DMS 273 treated with DMSO at 0.1 percent for 48 hours (cell line): ENCODE data around the gene LFNG.
"Not testable (repeated sequence)": the region's sequence is repeated elsewhere in the genome, so short reads cannot be mapped to it uniquely, and the experiment has no call there.

Experiments used
- DNase-seq: peaks from one replicate; lab custom pipeline; 2025; lab: John Stamatoyannopoulos, UW

LFNG gene

GRCh38 chr7:2530071-2530987 lies 10.8 kb downstream of the LFNG start:
- DNase-seq: no peak

DNA sequence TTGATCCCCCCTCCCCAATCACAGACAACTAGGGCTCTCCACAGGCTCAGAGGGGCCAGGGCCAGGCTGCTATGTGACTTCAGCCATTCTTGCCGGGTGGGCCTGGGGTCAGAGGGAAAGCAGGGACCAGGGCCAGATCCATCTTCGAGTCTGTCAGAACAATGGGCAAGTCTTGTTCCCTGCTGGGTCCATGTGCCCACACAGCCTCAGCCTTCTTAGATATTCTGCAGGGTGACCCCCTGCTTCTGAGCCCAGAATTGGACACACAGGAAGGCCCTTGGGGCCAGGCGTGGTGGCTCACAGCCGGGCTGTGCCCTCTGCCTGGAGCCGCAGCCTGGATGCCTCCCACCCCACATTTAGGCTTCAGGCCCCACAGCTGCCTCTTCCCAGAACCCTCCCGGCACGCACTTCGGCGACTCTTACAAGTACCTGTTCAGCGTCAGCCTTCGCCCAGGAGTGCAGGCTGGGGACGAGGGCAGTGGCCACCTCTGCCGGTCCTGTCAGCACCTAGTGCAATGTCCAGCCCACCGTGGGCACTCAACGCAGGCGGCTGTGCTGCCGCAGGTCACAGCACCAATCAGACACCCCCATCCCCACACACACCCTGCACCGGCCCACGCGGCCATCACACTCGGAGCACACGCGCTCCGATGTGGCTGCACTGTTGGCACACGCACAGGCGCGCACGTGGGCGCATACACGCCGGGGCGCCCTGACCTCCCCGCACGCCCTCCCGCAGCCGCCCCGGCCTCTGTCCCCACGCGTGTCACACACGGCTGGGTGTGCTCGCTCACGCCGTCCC lies 11.6 kb downstream of the LFNG start:
- DNase-seq: not testable (repeated sequence)

DNA sequence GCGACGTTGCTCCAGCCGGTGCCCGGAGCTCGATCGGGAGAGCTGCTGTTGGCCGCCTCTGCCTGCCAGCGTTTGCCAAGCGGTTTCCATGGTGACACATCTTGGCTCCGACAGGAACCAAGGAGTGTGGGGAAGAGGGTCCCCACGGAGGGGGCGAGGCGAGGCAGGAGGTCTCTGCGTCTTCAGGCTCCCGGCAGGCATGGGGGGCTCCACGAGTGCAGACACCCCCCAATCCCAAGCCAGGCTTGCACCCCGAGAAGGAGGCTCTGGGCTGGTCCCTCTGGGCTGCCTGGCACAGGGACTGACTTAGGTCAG lies 12.2 kb downstream of the LFNG start:
- not testable (repeated sequence) for DNase-seq

- not testable (repeated sequence) for DNase-seq
These were observed 12.7 kb downstream of the LFNG start for GRCh38 chr7:2532199-2532772.

GRCh38 chr7:2532816-2533215 lies 13.2 kb downstream of the LFNG start:
- not testable (repeated sequence) for DNase-seq

DNA sequence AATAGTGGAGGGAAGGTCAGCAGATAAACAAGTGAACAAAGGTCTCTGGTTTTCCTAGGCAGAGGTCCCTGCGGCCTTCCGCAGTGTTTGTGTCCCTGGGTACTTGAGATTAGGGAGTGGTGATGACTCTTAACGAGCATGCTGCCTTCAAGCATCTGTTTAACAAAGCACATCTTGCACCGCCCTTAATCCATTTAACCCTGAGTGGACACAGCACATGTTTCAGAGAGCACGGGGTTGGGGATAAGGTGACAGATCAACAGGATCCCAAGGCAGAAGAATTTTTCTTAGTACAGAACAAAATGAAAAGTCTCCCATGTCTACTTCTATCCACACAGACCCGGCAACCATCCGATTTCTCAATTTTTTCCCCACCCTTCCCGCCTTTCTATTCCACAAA lies 14.0 kb downstream of the LFNG start:
- DNase-seq: not testable (repeated sequence)

DNA sequence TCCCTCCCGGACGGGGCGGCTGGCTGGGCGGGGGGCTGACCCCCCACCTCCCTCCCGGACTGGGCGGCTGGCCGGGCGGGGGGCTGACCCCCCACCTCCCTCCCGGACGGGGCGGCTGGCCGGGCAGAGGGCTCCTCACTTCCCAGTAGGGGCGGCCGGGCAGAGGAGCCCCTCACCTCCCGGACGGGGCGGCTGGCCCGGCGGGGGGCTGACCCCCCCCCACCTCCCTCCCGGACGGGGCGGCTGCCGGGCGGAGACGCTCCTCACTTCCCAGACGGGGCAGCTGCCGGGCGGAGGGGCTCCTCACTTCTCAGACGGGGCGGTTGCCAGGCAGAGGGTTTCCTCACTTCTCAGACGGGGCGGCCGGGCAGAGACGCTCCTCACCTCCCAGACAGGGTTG lies 14.6 kb downstream of the LFNG start:
- DNase-seq: not testable (repeated sequence)

DNA sequence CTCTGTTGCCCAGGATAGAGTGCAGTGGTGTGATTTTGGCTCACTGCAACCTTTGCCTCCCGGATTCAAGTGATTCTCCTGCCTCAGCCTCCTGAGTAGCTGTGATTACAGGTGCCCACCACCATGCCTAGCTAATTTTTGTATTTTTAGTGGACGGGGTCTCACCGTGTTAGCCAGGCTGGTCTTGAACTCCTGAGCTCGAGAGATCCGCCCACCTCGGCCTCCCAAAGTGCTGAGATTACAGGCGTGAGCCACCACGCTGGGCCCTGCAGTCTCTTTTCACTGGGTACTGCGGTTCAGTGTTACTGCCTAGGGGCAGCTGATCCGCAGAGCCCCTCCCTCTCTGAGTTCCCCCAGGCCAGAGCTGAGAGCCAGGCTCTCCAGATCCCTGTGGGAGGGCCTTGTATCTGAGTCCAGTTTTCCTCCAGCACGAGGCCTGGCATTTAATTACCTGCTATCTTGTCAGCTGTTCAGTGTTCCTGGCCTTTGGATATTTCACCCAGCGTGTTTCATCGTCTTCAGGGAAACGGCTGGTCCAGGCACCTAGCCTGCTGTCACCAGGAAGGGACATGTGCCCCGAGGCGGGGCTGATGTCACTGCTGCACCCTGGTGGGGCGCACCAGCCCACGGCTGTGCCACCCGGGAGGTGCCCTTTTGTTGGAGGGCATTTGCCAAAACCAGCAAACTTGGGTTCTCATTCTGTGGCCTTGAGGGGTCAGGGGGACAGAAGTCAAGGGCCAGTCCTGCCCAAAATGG lies 16.5 kb downstream of the LFNG start:
- DNase-seq: not testable (repeated sequence)

DNA sequence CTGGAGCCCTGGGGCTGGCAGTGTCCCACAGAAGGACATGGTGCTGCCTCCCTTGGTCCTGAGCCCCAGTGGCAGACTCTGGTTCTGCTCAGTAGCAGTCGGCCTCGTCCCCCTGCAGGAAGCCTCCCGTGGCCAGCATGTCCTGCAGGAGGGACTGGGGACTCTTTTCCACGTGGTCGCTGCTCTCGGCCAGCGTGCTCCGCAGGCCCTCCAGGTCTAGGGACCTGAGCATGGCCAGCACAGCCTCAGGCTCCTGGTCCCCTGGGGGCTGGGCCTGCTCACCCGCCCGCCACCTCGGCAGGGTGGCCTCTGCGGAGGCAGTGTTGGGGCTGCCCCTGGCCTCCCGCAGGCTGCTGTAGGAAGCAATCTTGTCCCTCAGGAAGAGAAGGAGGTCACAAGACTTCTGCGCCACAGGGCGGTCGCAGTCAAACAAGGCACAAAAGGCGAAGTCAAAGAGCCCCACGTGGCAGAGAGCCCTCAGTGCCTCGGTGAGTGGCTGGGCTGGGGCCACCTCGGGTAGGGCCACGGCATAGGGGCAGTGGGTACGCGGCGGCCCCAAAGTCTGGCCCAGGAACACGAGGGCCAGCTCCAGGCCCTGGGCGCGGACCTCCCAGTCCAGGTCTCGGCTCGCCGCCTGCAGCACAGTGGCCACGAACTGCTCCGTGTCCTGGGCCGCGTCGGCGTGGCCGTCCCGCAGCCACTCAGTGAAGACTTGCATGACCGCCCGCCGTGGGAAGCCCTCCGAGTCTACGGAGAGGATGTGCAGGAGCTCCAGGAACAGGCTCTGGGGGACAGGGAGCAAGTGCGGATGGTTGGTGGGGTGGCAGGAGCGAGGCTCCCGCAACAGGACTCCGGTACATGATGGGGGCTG lies 18.6 kb downstream of the LFNG start:
- no peak for DNase-seq

DNA sequence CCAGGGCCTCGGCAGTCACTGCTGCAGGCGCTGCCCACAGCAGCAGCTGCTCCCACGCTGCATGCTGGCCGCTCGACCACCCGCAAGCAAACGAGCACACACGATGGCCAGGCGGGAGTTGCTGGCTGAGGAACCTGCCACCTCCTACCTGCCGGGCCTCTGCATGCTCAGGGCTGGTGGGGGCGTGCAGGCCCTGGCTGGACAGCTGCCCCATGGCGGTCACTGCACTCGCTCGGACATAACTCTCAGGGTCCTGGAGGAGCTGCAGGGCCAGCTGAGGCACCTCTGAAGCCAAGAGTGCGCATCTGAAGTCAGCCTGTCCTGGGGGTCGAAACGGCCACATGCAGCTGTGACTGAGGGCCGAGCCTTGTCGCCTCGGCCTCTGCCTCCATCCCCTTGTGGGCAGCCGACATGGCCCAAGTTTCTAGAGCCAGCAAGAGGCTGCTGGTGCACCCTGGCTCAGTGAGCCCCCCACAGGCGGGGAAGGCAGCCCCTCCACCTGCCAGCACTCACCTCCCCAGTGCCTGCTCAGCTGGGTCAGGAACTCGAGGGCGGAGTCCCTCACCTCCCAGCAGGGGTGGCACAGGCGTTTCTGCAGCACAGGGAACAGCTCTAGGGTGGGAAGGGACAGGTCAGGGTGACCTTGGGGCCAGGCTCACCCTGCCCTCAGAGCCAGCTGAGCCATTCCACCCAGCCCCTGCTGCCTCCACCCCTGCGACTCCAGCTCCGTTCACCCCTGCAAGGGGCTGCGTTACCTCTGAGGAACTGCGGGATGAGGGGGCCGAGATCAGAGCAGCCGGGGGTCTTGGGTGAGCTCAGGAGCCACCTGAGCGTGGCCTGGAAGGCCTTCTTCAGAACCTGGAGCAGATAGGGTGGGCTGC lies 19.7 kb downstream of the LFNG start:
- DNase-seq: no peak

GRCh38 chr7:2540133-2540532 lies 20.6 kb downstream of the LFNG start:
- no peak for DNase-seq

DNA sequence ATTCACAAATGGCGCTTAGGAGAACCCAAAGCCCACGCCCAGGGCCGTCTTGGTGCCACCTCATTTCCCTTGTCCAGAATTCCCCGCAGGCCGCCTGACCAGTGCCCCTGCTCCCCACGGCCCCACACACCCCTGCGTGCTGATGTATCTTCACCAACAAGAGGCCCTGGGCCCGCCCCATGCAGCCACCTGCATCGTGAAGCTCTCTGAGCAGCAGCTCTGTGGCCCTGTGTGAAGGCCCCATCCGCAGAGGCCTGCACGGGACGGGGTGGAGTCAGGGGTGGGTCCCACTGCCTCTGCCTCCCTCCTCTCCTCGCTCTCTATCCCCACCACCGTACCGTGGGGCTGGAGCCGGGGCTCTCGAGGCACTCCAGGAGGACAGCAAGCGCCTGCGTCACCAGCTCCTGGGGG lies 21.1 kb downstream of the LFNG start:
- no peak for DNase-seq

DNA sequence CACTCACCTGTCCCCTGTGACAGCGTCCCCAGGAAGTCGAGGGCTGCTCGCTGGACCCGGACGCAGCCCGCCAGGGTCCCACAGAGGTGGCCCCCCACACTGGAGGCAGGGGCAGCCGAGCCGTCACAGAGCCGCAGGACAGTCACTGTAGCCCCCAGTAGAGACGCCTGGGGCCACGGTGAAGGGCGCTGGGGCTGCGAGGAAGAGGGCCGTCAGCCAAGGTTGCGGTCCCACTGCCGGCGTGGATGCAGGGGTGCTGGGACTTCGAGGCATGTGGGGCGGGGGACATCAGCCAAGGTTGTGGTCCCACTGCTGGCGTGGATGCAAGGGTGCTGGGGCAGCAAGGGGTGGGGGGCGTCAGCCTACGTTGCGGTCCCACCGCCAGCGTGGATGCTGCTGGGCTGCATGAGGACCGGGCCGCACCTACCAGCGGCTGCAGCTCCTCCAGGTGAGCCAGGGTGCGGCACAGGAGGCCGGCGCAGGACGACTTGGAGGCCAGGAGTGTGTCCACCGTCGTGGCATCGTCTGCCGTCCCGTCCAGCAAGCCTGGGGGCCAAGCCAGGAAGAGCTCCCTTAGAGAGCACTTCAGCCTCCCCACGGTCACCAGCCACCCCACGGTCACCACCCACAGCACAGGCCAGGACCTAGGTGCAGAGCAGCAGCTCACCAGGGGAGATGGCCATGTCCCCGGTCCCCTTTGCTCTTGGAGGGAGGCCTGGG lies 21.9 kb downstream of the LFNG start:
- no peak for DNase-seq

- DNase-seq: no peak
These were observed 22.7 kb downstream of the LFNG start for GRCh38 chr7:2542011-2542915.

DNA sequence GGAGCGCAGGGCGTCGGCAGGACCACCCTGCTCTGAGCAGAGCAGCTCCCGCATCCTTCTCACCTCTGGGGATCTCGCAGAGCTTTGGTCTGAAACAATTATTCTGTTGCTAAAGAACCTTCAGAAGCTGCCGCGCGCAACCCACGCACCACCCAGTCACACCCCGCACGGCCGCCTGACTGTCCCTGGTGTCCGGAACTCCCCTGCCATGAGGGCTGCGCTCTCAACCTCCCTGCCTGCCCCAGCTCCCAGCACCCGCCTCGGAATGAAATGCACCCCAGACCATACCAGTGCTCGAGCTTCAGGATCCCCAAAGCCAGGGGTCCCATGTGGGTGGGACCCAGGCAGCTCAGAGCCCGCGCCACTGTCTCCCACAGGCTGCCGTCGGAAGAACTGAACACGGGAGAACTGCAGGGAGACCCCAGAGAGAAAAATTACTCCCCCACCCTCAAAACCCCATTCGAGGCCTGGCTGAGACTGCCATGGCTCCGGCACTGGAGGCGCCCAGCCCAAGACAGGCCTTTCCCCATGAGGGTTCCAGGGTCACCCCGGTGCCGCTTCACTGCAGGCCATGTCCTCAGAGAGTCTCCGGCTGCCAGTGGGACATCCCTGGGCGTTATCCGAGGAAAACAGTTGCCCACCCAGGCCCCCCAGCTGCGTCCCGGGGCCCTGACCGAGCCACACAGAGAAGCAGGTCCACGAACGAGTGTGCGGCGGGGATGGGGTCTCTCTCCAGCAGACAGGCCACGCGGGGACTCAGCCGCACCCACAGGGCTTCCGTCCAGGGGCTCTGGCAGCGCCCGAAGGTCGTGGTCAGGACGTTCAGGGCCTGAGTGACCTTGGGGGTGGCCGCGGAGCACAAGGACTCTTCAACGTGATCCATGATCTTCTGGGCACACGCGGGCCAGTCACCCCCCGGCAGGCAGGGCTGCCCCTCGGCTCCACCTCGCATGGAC lies 23.6 kb downstream of the LFNG start:
- DNase-seq: no peak

DNA sequence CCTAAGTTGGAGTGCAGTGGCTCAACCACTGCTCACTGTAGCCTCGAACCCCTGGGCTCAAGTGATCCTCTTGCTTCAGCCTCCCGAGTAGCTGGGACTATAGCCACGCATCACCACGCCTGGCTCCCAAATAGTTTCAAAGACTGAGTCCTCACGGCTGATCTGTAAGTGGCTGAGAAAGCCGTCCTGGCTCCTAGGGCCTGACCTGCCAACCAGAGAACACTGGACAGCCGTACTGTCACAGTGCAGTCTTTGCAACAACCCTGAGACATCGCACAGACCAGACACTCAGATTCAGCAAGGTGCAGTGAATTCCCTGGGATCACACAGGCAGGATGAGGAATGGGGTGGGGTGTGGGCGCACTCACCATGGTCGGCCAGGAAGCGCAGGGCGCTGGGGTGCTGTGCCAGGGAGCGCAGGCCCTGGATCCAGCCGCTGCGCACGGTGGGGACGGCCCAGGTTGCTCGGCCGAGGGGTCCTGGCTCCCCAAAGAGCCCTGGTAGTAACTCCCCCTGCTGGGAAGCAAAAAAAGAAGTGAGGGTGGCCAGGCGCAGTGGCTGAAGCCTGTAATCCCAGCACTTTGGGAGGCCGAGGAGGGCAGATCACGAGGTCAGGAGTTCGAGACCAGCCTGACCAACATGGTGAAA lies 25.1 kb downstream of the LFNG start:
- no peak for DNase-seq
